Measurements from ENCODE around the gene ZNF215.

Gene ZNF215

GRCh38 chr11:6919698-6920097 lies 6.5 kb upstream of the ZNF215 start:
- no peak for DNase-seq (ENCODE audit: low spot score)
- TF ChIP-seq CTCF (IDR thresholded peaks at IDR 0.05): no peak
- no peak overlapping the region for H3K27ac ChIP-seq
- no peak overlapping the region for H3K4me3 ChIP-seq

- no peak within 1 kb of the TSS for H3K27ac ChIP-seq
- no peak for TF ChIP-seq CTCF (IDR thresholded peaks at IDR 0.05)
- DNase-seq (ENCODE audit: low spot score): no peak
- H3K4me3 ChIP-seq: no peak within 1 kb of the TSS
Measured at GRCh38 chr11:6920702-6921101, 5.5 kb upstream of the ZNF215 start, which contains the start of gene OR2D3. Gene OR2D3, plus strand, starts transcription at chr11:6921002. Its CDS starts 0 bp downstream, at chr11:6921002.

- H3K27ac ChIP-seq: no peak overlapping the region
- no peak for TF ChIP-seq CTCF (IDR thresholded peaks at IDR 0.05)
- no peak overlapping the region for H3K4me3 ChIP-seq
- DNase-seq (ENCODE audit: low spot score): no peak
Measured at GRCh38 chr11:6925007-6925577, 1.1 kb upstream of the ZNF215 start.

GRCh38 chr11:6925636-6926207 lies 504 bp upstream of the ZNF215 start:
- peak overlapping the region in 1 of 2 donors; percentile 74 for H3K27ac ChIP-seq
- TF ChIP-seq CTCF (IDR thresholded peaks at IDR 0.05): no peak
- no peak for DNase-seq (ENCODE audit: low spot score)
- peak overlapping the region; percentile 76 for H3K4me3 ChIP-seq

GRCh38 chr11:6927030-6927617 lies 898 bp downstream of the ZNF215 start:
- peak overlapping the region in 1 of 2 donors; percentile 49 for H3K27ac ChIP-seq
- no peak for DNase-seq (ENCODE audit: low spot score)

GRCh38 chr11:6928916-6929315 lies 2.7 kb downstream of the ZNF215 start:
- TF ChIP-seq CTCF (IDR thresholded peaks at IDR 0.05): no peak
- Histone ChIP-seq H3K27ac (no peak overlapping the region), H3K4me3 (no peak overlapping the region)
- no peak for DNase-seq (ENCODE audit: low spot score)

More at GRCh38 chr11:6927030-6927617, 898 bp downstream of the ZNF215 start:
- TF ChIP-seq CTCF (IDR thresholded peaks at IDR 0.05): no peak
- peak overlapping the region; percentile 76 for H3K4me3 ChIP-seq

Data from coronary artery (tissue), 2 donors.